ENCODE data around the gene ITPK1. TPM values are rescaled to one million over a fixed set of nuclear protein-coding genes. Genes with fewer than 3 reads are reported as not detected.
"Not testable (repeated sequence)": the region's sequence is repeated elsewhere in the genome, so short reads cannot be mapped to it uniquely, and the experiment has no call there.

The ITPK1 gene
- total RNA-seq, 4 donors from 2014 or later = 132 to 172 (median 157) TPM

DNA sequence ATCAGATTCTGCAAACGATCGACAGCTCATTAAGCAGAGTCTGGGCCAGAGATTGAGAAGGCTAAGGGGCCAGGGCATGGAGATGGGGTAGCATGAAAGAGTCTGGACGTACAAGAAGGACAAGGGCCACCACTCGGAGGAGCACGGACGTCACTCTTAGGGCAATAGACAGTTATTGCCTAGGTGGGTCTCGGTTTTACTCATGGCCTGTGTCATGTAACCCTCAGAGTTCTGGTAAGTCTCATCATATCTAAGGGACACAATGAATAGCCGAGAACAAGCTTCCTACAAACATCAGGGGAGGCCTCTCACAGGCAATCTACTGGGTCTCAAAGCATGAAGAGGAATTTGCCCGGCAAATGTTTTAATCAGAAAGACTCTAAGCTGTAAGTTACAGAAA lies 30.4 kb upstream of the ITPK1 start:
- Histone ChIP-seq H3K27me3 (no peaks in the 10 kb centered on the region), H3K4me1 (peaks cover 0 to 12% (median 0%) of the 10 kb centered on the region in 4 donors), H3K4me3 (no peak overlapping the region), H3K27ac (no peak overlapping the region), H3K36me3 (no peaks in the 10 kb centered on the region), H3K9me3 (no peaks in the 10 kb centered on the region)
- TF ChIP-seq POLR2A (IDR thresholded peaks at IDR 0.05) = no peak
- TF ChIP-seq, protein P1, sequence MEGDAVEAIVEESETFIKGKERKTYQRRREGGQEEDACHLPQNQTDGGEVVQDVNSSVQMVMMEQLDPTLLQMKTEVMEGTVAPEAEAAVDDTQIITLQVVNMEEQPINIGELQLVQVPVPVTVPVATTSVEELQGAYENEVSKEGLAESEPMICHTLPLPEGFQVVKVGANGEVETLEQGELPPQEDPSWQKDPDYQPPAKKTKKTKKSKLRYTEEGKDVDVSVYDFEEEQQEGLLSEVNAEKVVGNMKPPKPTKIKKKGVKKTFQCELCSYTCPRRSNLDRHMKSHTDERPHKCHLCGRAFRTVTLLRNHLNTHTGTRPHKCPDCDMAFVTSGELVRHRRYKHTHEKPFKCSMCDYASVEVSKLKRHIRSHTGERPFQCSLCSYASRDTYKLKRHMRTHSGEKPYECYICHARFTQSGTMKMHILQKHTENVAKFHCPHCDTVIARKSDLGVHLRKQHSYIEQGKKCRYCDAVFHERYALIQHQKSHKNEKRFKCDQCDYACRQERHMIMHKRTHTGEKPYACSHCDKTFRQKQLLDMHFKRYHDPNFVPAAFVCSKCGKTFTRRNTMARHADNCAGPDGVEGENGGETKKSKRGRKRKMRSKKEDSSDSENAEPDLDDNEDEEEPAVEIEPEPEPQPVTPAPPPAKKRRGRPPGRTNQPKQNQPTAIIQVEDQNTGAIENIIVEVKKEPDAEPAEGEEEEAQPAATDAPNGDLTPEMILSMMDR (IDR thresholded peaks at IDR 0.05) = no peak
- DNase-seq = no peak

DNA sequence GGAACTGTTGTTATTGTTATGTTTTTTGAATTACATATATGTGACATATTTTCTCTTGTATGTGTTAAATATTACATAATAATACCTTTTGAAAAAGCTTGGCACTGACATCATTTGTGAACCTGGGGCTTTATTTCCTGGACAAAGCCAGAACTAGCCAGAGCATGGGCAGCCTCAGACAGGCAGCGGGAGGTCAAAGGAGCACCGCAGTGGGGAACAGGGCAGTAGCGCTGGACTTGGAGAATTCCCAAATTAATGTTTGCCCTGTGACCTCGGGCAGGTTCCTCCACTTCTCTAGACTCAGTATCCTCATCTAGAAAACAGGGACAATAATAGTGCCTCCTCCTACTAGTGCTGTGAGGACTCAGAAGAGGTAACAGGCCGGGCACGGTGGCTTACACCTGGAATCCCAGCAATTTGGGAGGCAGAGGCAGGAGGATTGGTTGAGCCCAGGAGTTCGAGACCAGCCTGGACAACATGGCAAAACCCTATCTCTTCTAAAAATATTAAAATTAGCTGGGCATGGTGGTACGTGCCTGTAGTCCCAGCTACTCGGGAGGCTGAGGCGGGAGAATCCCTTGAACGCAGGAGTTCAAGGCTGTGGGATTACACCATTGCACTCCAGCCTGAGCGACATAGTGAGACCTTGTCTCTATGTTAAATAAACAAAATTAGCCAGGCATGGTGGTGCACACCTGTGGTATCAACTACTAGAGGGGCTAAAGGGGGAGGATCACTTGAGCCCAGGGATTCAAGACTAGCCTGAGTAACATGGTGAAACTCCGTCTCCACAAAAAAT lies 27.3 kb upstream of the ITPK1 start:
- TF ChIP-seq, protein P1 (IDR thresholded peaks at IDR 0.05) = no peak
- no peak for TF ChIP-seq POLR2A (IDR thresholded peaks at IDR 0.05)
- peaks cover 0 to 7% (median 0%) of the 10 kb centered on the region in 4 donors for H3K4me1 ChIP-seq
- H3K27me3 ChIP-seq = no peaks in the 10 kb centered on the region
- H3K4me3 ChIP-seq = no peak overlapping the region
- no peak overlapping the region for H3K27ac ChIP-seq
- no peak for DNase-seq
- no peaks in the 10 kb centered on the region for H3K36me3 ChIP-seq
- no peaks in the 10 kb centered on the region for H3K9me3 ChIP-seq

DNA sequence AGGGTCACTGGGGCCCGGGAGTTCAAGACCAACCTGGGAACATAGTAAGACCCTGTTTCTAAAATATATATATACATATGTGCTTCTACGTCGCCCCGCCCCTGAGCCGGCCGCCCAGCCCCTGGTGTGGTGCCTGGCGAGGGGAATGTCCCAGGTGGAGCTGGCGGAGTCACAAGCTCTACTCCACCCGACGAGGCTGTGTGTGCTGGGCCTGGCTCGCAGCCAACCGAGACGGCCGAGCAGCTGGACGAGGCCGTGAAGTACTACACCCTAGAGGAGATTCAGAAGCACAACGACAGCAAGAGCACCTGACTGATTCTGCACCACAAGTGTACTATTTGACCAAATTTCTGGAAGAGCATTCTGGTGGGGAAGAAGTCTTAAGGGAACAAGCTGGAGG lies 22.1 kb upstream of the ITPK1 start:
- H3K36me3 ChIP-seq = no peaks in the 10 kb centered on the region
- TF ChIP-seq, protein P1 (IDR thresholded peaks at IDR 0.05) = peak in 4 of 6 experiments; percentile 14 to 54 (median 48)
- TF ChIP-seq POLR2A (IDR thresholded peaks at IDR 0.05) = no peak

DNA sequence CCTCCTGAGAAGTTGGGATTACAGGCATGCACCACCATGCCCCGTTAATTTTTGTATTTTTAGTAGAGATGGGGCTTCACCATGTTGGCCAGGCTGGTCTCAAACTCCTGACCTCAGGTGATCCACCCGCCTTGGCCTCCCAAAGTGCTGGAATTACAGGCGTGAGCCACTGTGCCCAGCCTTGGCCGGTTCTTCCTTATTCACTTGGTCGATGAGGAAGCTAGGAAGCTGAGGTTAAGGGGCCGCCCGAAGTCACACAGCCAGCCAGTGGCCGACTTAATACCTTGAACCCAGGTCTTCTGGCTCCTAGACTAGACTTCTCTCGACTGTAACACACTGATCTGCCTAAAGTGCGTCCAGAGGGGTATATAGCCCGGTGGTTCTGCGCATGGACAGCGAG lies 20.8 kb upstream of the ITPK1 start:
- H3K27me3 ChIP-seq, DNase-seq, H3K36me3 ChIP-seq, H3K9me3 ChIP-seq, H3K27ac ChIP-seq, H3K4me3 ChIP-seq: not testable (repeated sequence)
- peaks cover 0 to 12% (median 0%) of the 10 kb centered on the region in 4 donors for H3K4me1 ChIP-seq

More for the DNA sequence above, 22.1 kb upstream of the ITPK1 start:
- no peaks in the 10 kb centered on the region for H3K27me3 ChIP-seq
- peak in 2 of 3 donors; percentile 85 for DNase-seq
- no peaks in the 10 kb centered on the region for H3K9me3 ChIP-seq
- H3K4me3 ChIP-seq = no peak overlapping the region
- no peak overlapping the region for H3K27ac ChIP-seq
- peaks cover 0 to 12% (median 0%) of the 10 kb centered on the region in 4 donors for H3K4me1 ChIP-seq

DNA sequence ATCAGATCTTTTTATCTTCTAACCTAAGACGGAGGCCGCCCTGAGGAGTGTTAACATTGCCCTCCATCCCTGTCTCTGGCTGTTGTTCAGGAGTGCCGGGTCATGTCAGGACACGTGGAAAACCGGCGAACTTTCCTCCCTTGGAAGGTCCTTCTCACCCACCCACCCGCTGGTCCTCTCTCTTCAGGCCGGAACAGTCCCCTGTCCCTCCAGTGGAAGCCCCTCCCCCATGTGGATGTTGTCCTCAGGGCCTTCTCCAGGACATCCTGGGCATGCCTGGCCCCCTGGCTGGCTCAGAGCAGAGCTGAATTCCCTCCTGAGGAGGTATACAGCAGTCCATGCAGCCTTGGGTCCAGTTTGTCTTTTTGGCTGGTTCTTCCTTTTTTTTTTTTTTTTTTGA lies 20.3 kb upstream of the ITPK1 start:
- H3K27ac ChIP-seq = no peak overlapping the region
- peaks cover 0 to 12% (median 0%) of the 10 kb centered on the region in 4 donors for H3K4me1 ChIP-seq
- DNase-seq = no peak
- TF ChIP-seq, protein P1 (IDR thresholded peaks at IDR 0.05) = no peak
- no peaks in the 10 kb centered on the region for H3K27me3 ChIP-seq
- no peaks in the 10 kb centered on the region for H3K36me3 ChIP-seq
- H3K4me3 ChIP-seq = no peak overlapping the region
- no peaks in the 10 kb centered on the region for H3K9me3 ChIP-seq

DNA sequence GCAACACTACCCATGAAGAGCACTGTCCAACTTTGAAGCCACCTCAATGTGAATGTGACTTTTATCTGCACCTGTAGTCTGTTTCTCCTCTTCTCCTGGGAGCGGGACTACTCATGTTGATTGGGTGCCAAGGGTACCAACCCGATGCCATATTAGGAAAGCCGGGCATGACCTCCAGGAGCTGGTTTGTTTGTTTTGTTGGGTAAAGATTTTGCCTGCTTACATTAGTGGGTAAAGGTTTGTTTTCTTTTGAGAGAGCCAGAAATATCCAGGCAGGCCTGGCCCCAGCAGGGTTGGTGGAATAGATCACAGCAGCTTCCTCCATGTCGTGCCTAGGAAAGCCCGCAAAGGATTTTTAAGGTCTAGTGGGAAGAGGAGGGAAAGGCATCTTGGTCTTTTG lies 19.7 kb upstream of the ITPK1 start:
- no peaks in the 10 kb centered on the region for H3K36me3 ChIP-seq
- TF ChIP-seq, protein P1 (IDR thresholded peaks at IDR 0.05) = no peak
- no peak for TF ChIP-seq POLR2A (IDR thresholded peaks at IDR 0.05)
- H3K27me3 ChIP-seq = no peaks in the 10 kb centered on the region
- no peaks in the 10 kb centered on the region for H3K9me3 ChIP-seq
- peaks cover 0 to 12% (median 0%) of the 10 kb centered on the region in 4 donors for H3K4me1 ChIP-seq
- H3K4me3 ChIP-seq = no peak overlapping the region
- no peak for DNase-seq
- no peak overlapping the region for H3K27ac ChIP-seq
